Retinal pigment epithelial cell (primary cell): ENCODE data around the gene MACROD1.

ENCODE experiments used
- DNase-seq: peaks from one replicate; pipeline ENCODE4 v3.0.0-alpha.2; 2010; ENCODE audit warnings: low read depth
- H3K4me3 ChIP-seq: 2 replicates; pipeline ENCODE4 v1.5.1; 2011; ENCODE audit warnings: mild to moderate bottlenecking, low read length, control low read depth, moderate library complexity
- CTCF ChIP-seq: conservative IDR thresholded peaks from 2 replicates; pipeline ENCODE4 v1.5.1; 2011; ENCODE audit warnings: low read depth, low read length, control low read depth, inconsistent platforms

The MACROD1 gene

GRCh38 chr11:64202992-64203391 is 37.1 kb upstream of the MACROD1 start:
- no peak overlapping the region for H3K4me3 ChIP-seq
- DNase-seq, result no peak
- TF ChIP-seq CTCF, result no peak

GRCh38 chr11:64201543-64201942 is 35.6 kb upstream of the MACROD1 start:
- no peak for DNase-seq
- H3K4me3 ChIP-seq, result no peak overlapping the region
- no peak for TF ChIP-seq CTCF

- no peak for DNase-seq
- TF ChIP-seq CTCF, result no peak
- H3K4me3 ChIP-seq, result no peak overlapping the region
These were observed 32.6 kb upstream of the MACROD1 start for GRCh38 chr11:64198511-64198910.

- no peak for TF ChIP-seq CTCF
- no peak overlapping the region for H3K4me3 ChIP-seq
- no peak for DNase-seq
These were observed 30.7 kb upstream of the MACROD1 start for GRCh38 chr11:64196626-64197025.

- no peak for DNase-seq
- TF ChIP-seq CTCF, result no peak
- no peak overlapping the region for H3K4me3 ChIP-seq
These were observed 26.5 kb upstream of the MACROD1 start for GRCh38 chr11:64192434-64192833.

GRCh38 chr11:64186492-64187165 is 20.7 kb upstream of the MACROD1 start:
- H3K4me3 ChIP-seq, result no peak overlapping the region
- no peak for DNase-seq
- TF ChIP-seq CTCF, result no peak

- TF ChIP-seq CTCF, result peak; percentile 43
- peak within 1 kb of the TSS; percentile 60 for H3K4me3 ChIP-seq
- peak; percentile 100 for DNase-seq
These were observed 20.0 kb upstream of the MACROD1 start, which contains the start of gene STIP1 for GRCh38 chr11:64185693-64186491. Gene STIP1 (plus strand): TSS chr11:64186171. CDS start chr11:64186262, 91 bp downstream.
